ENCODE results near the gene TRIM33.
"Not testable (repeated sequence)": the region's sequence is repeated elsewhere in the genome, so short reads cannot be mapped to it uniquely, and the experiment has no call there.

TRIM33 gene

GRCh38 chr1:114428083-114428754, 82.8 kb downstream of the TRIM33 start:
- Histone ChIP-seq H3K4me1 (ENCODE audit: control insufficient read depth, insufficient read depth, low read length, unreplicated experiment) (no peaks in the 10 kb centered on the region), H3K27me3 (ENCODE audit: insufficient read depth, low read length) (no peaks in the 10 kb centered on the region), H3K36me3 (ENCODE audit: insufficient read depth, low read length) (peaks cover 21% of the 10 kb centered on the region), H3K4me3 (ENCODE audit: low read depth, low read length) (no peak overlapping the region), H3K27ac (ENCODE audit: low read depth, low read length) (no peak overlapping the region), H2AFZ (ENCODE audit: low read length, unreplicated experiment) (no peak overlapping the region), H3K79me2 (ENCODE audit: control insufficient read depth, insufficient read depth, low read length, unreplicated experiment) (no peaks in the 10 kb centered on the region)

- H3K27ac ChIP-seq (ENCODE audit: low read depth, low read length) = no peak overlapping the region
- H2AFZ ChIP-seq (ENCODE audit: low read length, unreplicated experiment) = no peak overlapping the region
- H3K27me3 ChIP-seq (ENCODE audit: insufficient read depth, low read length) = no peaks in the 10 kb centered on the region
- H3K79me2 ChIP-seq (ENCODE audit: control insufficient read depth, insufficient read depth, low read length, unreplicated experiment) = no peaks in the 10 kb centered on the region
- peaks cover 19% of the 10 kb centered on the region for H3K36me3 ChIP-seq (ENCODE audit: insufficient read depth, low read length)
- no peak overlapping the region for H3K4me3 ChIP-seq (ENCODE audit: low read depth, low read length)
- no peaks in the 10 kb centered on the region for H3K4me1 ChIP-seq (ENCODE audit: control insufficient read depth, insufficient read depth, low read length, unreplicated experiment)
These were observed 83.4 kb downstream of the TRIM33 start for GRCh38 chr1:114427612-114428011.

GRCh38 chr1:114423455-114423854, 87.5 kb downstream of the TRIM33 start:
- Histone ChIP-seq H2AFZ (ENCODE audit: low read length, unreplicated experiment) (no peak overlapping the region), H3K4me1 (ENCODE audit: control insufficient read depth, insufficient read depth, low read length, unreplicated experiment) (no peaks in the 10 kb centered on the region), H3K27me3 (ENCODE audit: insufficient read depth, low read length) (no peaks in the 10 kb centered on the region), H3K4me3 (ENCODE audit: low read depth, low read length) (no peak overlapping the region), H3K27ac (ENCODE audit: low read depth, low read length) (no peak overlapping the region), H3K36me3 (ENCODE audit: insufficient read depth, low read length) (peaks cover 45% of the 10 kb centered on the region), H3K79me2 (ENCODE audit: control insufficient read depth, insufficient read depth, low read length, unreplicated experiment) (no peaks in the 10 kb centered on the region)

- H3K4me1 ChIP-seq (ENCODE audit: control insufficient read depth, insufficient read depth, low read length, unreplicated experiment); H3K27me3 ChIP-seq (ENCODE audit: insufficient read depth, low read length); H3K4me3 ChIP-seq (ENCODE audit: low read depth, low read length); H3K27ac ChIP-seq (ENCODE audit: low read depth, low read length); H3K79me2 ChIP-seq (ENCODE audit: control insufficient read depth, insufficient read depth, low read length, unreplicated experiment); H2AFZ ChIP-seq (ENCODE audit: low read length, unreplicated experiment): not testable (repeated sequence)
- H3K36me3 ChIP-seq (ENCODE audit: insufficient read depth, low read length) = peaks cover 32% of the 10 kb centered on the region
These were observed 92.1 kb downstream of the TRIM33 start for GRCh38 chr1:114418948-114419347.

GRCh38 chr1:114397601-114398000, 113.4 kb downstream of the TRIM33 start:
- H3K27ac ChIP-seq (ENCODE audit: low read depth, low read length) = no peak overlapping the region
- no peak overlapping the region for H3K4me3 ChIP-seq (ENCODE audit: low read depth, low read length)
- H3K79me2 ChIP-seq (ENCODE audit: control insufficient read depth, insufficient read depth, low read length, unreplicated experiment) = no peaks in the 10 kb centered on the region
- no peaks in the 10 kb centered on the region for H3K4me1 ChIP-seq (ENCODE audit: control insufficient read depth, insufficient read depth, low read length, unreplicated experiment)
- peaks cover 16% of the 10 kb centered on the region for H3K36me3 ChIP-seq (ENCODE audit: insufficient read depth, low read length)
- no peak overlapping the region for H2AFZ ChIP-seq (ENCODE audit: low read length, unreplicated experiment)
- H3K27me3 ChIP-seq (ENCODE audit: insufficient read depth, low read length) = no peaks in the 10 kb centered on the region

- H3K36me3 ChIP-seq (ENCODE audit: insufficient read depth, low read length) = peaks cover 16% of the 10 kb centered on the region
- H3K27ac ChIP-seq (ENCODE audit: low read depth, low read length) = no peak overlapping the region
- H3K4me1 ChIP-seq (ENCODE audit: control insufficient read depth, insufficient read depth, low read length, unreplicated experiment) = no peaks in the 10 kb centered on the region
- H3K79me2 ChIP-seq (ENCODE audit: control insufficient read depth, insufficient read depth, low read length, unreplicated experiment) = no peaks in the 10 kb centered on the region
- H3K4me3 ChIP-seq (ENCODE audit: low read depth, low read length) = no peak overlapping the region
- no peaks in the 10 kb centered on the region for H3K27me3 ChIP-seq (ENCODE audit: insufficient read depth, low read length)
- no peak overlapping the region for H2AFZ ChIP-seq (ENCODE audit: low read length, unreplicated experiment)
These were observed 115.1 kb downstream of the TRIM33 start for GRCh38 chr1:114395863-114396262.

GRCh38 chr1:114390960-114391359, 120.0 kb downstream of the TRIM33 start:
- Histone ChIP-seq H3K79me2 (ENCODE audit: control insufficient read depth, insufficient read depth, low read length, unreplicated experiment) (no peaks in the 10 kb centered on the region), H3K36me3 (ENCODE audit: insufficient read depth, low read length) (peaks cover 2% of the 10 kb centered on the region), H3K4me1 (ENCODE audit: control insufficient read depth, insufficient read depth, low read length, unreplicated experiment) (no peaks in the 10 kb centered on the region), H3K27ac (ENCODE audit: low read depth, low read length) (no peak overlapping the region), H3K27me3 (ENCODE audit: insufficient read depth, low read length) (no peaks in the 10 kb centered on the region), H3K4me3 (ENCODE audit: low read depth, low read length) (no peak overlapping the region), H2AFZ (ENCODE audit: low read length, unreplicated experiment) (no peak overlapping the region)

- Histone ChIP-seq H2AFZ (ENCODE audit: low read length, unreplicated experiment) (no peak overlapping the region), H3K36me3 (ENCODE audit: insufficient read depth, low read length) (no peaks in the 10 kb centered on the region; the same call in 1 of the 2 replicates), H3K27me3 (ENCODE audit: insufficient read depth, low read length) (no peaks in the 10 kb centered on the region), H3K4me1 (ENCODE audit: control insufficient read depth, insufficient read depth, low read length, unreplicated experiment) (no peaks in the 10 kb centered on the region), H3K4me3 (ENCODE audit: low read depth, low read length) (no peak overlapping the region), H3K27ac (ENCODE audit: low read depth, low read length) (no peak overlapping the region), H3K79me2 (ENCODE audit: control insufficient read depth, insufficient read depth, low read length, unreplicated experiment) (no peaks in the 10 kb centered on the region)
These were observed 120.6 kb downstream of the TRIM33 start for GRCh38 chr1:114390361-114390760.

- H3K27ac ChIP-seq (ENCODE audit: low read depth, low read length) = no peak overlapping the region
- no peak overlapping the region for H3K4me3 ChIP-seq (ENCODE audit: low read depth, low read length)
- no peak overlapping the region for H2AFZ ChIP-seq (ENCODE audit: low read length, unreplicated experiment)
- H3K79me2 ChIP-seq (ENCODE audit: control insufficient read depth, insufficient read depth, low read length, unreplicated experiment) = no peaks in the 10 kb centered on the region
- no peaks in the 10 kb centered on the region for H3K27me3 ChIP-seq (ENCODE audit: insufficient read depth, low read length)
- H3K36me3 ChIP-seq (ENCODE audit: insufficient read depth, low read length) = no peaks in the 10 kb centered on the region
- no peaks in the 10 kb centered on the region for H3K4me1 ChIP-seq (ENCODE audit: control insufficient read depth, insufficient read depth, low read length, unreplicated experiment)
These were observed 122.5 kb downstream of the TRIM33 start for GRCh38 chr1:114388432-114389003.

- H3K4me1 ChIP-seq (ENCODE audit: control insufficient read depth, insufficient read depth, low read length, unreplicated experiment); H3K4me3 ChIP-seq (ENCODE audit: low read depth, low read length); H3K27me3 ChIP-seq (ENCODE audit: insufficient read depth, low read length); H3K79me2 ChIP-seq (ENCODE audit: control insufficient read depth, insufficient read depth, low read length, unreplicated experiment); H3K36me3 ChIP-seq (ENCODE audit: insufficient read depth, low read length); H2AFZ ChIP-seq (ENCODE audit: low read length, unreplicated experiment); H3K27ac ChIP-seq (ENCODE audit: low read depth, low read length): not testable (repeated sequence)
These were observed 123.4 kb downstream of the TRIM33 start for GRCh38 chr1:114387585-114387984.

- Histone ChIP-seq H3K27me3 (ENCODE audit: insufficient read depth, low read length) (no peaks in the 10 kb centered on the region), H3K27ac (ENCODE audit: low read depth, low read length) (no peak overlapping the region), H3K4me3 (ENCODE audit: low read depth, low read length) (no peak overlapping the region), H3K4me1 (ENCODE audit: control insufficient read depth, insufficient read depth, low read length, unreplicated experiment) (no peaks in the 10 kb centered on the region), H3K36me3 (ENCODE audit: insufficient read depth, low read length) (no peaks in the 10 kb centered on the region), H3K79me2 (ENCODE audit: control insufficient read depth, insufficient read depth, low read length, unreplicated experiment) (no peaks in the 10 kb centered on the region), H2AFZ (ENCODE audit: low read length, unreplicated experiment) (no peak overlapping the region)
These were observed 124.0 kb downstream of the TRIM33 start for GRCh38 chr1:114387010-114387360.

All from ACC112 (cell line).